ENCODE results near the gene ITPR1.

Gene ITPR1

DNA sequence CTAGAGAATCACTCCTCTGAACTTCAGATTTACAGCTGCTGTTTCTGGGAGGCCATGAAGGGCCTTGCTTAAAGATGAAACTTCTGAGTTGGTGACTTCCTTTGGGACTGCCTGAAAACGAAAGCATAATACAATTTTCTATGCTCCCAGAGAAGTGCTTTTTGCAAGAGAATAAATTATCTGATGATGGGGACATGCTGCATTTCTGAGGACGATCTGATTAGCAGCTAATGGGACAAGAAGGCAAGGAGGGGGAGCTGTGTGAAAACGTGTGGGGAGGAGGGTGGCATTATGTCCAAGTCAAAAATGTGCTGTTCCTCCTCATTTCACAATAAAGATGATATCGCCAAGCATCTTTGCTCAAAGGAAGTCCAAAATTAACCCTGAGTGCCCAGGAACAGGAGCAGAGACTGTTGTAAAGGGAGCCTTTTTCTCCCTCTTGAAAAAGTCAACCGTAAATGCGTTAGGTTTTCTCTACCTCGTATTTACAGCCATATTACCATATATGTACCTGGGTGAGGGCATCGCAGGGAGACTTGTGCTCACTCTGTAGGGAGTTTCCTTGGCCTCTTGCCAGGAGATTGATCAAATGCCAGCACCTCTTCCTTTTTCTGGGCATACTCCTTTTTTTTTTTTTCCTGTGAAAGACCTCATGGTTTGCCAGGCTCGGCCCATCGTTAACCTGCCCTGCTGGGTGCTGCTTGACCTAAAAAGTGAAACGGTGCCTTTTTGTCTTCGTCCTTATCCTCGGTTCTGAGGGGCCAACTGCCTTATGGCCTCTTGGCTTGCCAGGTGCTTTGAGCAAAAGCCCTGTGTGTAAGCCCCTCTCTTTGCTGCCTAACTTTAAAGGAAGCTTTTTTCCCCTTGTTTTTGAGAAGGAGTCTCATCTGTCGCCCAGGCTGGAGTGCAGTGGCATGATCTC is 11.5 kb downstream of the ITPR1 start (continued):
- TF ChIP-seq ZNF600 (tag by site-specific recombination; IDR thresholded peaks at IDR 0.05), result peak; percentile 42; the same call in 1 of the 2 replicates
- TF ChIP-seq, protein P1, sequence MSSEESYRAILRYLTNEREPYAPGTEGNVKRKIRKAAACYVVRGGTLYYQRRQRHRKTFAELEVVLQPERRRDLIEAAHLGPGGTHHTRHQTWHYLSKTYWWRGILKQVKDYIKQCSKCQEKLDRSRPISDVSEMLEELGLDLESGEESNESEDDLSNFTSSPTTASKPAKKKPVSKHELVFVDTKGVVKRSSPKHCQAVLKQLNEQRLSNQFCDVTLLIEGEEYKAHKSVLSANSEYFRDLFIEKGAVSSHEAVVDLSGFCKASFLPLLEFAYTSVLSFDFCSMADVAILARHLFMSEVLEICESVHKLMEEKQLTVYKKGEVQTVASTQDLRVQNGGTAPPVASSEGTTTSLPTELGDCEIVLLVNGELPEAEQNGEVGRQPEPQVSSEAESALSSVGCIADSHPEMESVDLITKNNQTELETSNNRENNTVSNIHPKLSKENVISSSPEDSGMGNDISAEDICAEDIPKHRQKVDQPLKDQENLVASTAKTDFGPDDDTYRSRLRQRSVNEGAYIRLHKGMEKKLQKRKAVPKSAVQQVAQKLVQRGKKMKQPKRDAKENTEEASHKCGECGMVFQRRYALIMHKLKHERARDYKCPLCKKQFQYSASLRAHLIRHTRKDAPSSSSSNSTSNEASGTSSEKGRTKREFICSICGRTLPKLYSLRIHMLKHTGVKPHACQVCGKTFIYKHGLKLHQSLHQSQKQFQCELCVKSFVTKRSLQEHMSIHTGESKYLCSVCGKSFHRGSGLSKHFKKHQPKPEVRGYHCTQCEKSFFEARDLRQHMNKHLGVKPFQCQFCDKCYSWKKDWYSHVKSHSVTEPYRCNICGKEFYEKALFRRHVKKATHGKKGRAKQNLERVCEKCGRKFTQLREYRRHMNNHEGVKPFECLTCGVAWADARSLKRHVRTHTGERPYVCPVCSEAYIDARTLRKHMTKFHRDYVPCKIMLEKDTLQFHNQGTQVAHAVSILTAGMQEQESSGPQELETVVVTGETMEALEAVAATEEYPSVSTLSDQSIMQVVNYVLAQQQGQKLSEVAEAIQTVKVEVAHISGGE (tag by site-specific recombination; conservative IDR thresholded peaks at IDR 0.05; ENCODE audit: low read depth), result no peak
- no peak for TF ChIP-seq SP3 (tag by site-specific recombination; IDR thresholded peaks at IDR 0.05)
- TF ChIP-seq KLF7 (tag by site-specific recombination; IDR thresholded peaks at IDR 0.05; ENCODE audit: borderline replicate concordance), result no peak
- no peak for TF ChIP-seq MYNN (tag by site-specific recombination; IDR thresholded peaks at IDR 0.05; ENCODE audit: borderline replicate concordance)
- TF ChIP-seq, protein P2, sequence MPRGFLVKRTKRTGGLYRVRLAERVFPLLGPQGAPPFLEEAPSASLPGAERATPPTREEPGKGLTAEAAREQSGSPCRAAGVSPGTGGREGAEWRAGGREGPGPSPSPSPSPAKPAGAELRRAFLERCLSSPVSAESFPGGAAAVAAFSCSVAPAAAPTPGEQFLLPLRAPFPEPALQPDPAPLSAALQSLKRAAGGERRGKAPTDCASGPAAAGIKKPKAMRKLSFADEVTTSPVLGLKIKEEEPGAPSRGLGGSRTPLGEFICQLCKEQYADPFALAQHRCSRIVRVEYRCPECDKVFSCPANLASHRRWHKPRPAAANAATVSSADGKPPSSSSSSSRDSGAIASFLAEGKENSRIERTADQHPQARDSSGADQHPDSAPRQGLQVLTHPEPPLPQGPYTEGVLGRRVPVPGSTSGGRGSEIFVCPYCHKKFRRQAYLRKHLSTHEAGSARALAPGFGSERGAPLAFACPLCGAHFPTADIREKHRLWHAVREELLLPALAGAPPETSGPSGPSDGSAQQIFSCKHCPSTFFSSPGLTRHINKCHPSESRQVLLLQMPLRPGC (tag by site-specific recombination; IDR thresholded peaks at IDR 0.05), result no peak
- TF ChIP-seq ZNF350 (tag by site-specific recombination; IDR thresholded peaks at IDR 0.05), result no peak
- TF ChIP-seq ZNF707 (tag by site-specific recombination; IDR thresholded peaks at IDR 0.05), result no peak
- no peak for TF ChIP-seq GLIS1 (tag by site-specific recombination; IDR thresholded peaks at IDR 0.05)
- TF ChIP-seq, protein P3, sequence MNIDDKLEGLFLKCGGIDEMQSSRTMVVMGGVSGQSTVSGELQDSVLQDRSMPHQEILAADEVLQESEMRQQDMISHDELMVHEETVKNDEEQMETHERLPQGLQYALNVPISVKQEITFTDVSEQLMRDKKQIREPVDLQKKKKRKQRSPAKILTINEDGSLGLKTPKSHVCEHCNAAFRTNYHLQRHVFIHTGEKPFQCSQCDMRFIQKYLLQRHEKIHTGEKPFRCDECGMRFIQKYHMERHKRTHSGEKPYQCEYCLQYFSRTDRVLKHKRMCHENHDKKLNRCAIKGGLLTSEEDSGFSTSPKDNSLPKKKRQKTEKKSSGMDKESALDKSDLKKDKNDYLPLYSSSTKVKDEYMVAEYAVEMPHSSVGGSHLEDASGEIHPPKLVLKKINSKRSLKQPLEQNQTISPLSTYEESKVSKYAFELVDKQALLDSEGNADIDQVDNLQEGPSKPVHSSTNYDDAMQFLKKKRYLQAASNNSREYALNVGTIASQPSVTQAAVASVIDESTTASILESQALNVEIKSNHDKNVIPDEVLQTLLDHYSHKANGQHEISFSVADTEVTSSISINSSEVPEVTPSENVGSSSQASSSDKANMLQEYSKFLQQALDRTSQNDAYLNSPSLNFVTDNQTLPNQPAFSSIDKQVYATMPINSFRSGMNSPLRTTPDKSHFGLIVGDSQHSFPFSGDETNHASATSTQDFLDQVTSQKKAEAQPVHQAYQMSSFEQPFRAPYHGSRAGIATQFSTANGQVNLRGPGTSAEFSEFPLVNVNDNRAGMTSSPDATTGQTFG (tag by site-specific recombination; IDR thresholded peaks at IDR 0.05; ENCODE audit: borderline replicate concordance), result no peak
- TF ChIP-seq ZNF37A (tag by site-specific recombination; IDR thresholded peaks at IDR 0.05), result no peak
- no peak for TF ChIP-seq ZNF792 (tag by site-specific recombination; IDR thresholded peaks at IDR 0.05)
- TF ChIP-seq, protein P4, sequence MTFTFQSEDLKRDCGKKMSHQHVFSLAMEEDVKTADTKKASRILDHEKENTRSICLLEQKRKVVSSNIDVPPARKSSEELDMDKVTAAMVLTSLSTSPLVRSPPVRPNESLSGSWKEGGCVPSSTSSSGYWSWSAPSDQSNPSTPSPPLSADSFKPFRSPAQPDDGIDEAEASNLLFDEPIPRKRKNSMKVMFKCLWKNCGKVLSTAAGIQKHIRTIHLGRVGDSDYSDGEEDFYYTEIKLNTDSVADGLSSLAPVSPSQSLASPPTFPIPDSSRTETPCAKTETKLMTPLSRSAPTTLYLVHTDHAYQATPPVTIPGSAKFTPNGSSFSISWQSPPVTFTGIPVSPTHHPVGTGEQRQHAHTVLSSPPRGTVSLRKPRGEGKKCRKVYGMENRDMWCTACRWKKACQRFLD (tag by site-specific recombination; IDR thresholded peaks at IDR 0.05), result no peak
- TF ChIP-seq, protein P5, sequence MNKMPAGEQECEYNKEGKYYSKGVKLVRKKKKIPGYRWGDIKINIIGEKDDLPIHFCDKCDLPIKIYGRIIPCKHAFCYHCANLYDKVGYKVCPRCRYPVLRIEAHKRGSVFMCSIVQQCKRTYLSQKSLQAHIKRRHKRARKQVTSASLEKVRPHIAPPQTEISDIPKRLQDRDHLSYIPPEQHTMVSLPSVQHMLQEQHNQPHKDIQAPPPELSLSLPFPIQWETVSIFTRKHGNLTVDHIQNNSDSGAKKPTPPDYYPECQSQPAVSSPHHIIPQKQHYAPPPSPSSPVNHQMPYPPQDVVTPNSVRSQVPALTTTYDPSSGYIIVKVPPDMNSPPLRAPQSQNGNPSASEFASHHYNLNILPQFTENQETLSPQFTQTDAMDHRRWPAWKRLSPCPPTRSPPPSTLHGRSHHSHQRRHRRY (tag by site-specific recombination; IDR thresholded peaks at IDR 0.05), result no peak
- TF ChIP-seq ZNF426 (tag by site-specific recombination; IDR thresholded peaks at IDR 0.05), result no peak
- no peak; the same call in 1 of the 2 replicates for TF ChIP-seq ZBTB48 (tag by site-specific recombination; IDR thresholded peaks at IDR 0.05)
- no peak for TF ChIP-seq ZNF138 (tag by site-specific recombination; IDR thresholded peaks at IDR 0.05; ENCODE audit: borderline replicate concordance)
- TF ChIP-seq OVOL3 (tag by site-specific recombination; IDR thresholded peaks at IDR 0.05), result no peak
- TF ChIP-seq, protein P6, sequence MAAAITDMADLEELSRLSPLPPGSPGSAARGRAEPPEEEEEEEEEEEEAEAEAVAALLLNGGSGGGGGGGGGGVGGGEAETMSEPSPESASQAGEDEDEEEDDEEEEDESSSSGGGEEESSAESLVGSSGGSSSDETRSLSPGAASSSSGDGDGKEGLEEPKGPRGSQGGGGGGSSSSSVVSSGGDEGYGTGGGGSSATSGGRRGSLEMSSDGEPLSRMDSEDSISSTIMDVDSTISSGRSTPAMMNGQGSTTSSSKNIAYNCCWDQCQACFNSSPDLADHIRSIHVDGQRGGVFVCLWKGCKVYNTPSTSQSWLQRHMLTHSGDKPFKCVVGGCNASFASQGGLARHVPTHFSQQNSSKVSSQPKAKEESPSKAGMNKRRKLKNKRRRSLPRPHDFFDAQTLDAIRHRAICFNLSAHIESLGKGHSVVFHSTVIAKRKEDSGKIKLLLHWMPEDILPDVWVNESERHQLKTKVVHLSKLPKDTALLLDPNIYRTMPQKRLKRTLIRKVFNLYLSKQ (tag by site-specific recombination; IDR thresholded peaks at IDR 0.05; ENCODE audit: borderline replicate concordance), result no peak
- TF ChIP-seq ZNF664 (tag by site-specific recombination; IDR thresholded peaks at IDR 0.05), result no peak
- 0 out of 2 replicates have a peak, but pooled peaks have one; percentile 29 for TF ChIP-seq SP7 (tag by site-specific recombination; IDR thresholded peaks at IDR 0.05)
- TF ChIP-seq ZSCAN16 (tag by site-specific recombination; IDR thresholded peaks at IDR 0.05), result no peak
- no peak for TF ChIP-seq BCL11A (tag by site-specific recombination; IDR thresholded peaks at IDR 0.05; ENCODE audit: low read depth)
- TF ChIP-seq ZNF660 (tag by site-specific recombination; IDR thresholded peaks at IDR 0.05), result peak; percentile 68; the same call in 1 of the 2 replicates
- TF ChIP-seq MZF1 (tag by site-specific recombination; IDR thresholded peaks at IDR 0.05; ENCODE audit: borderline replicate concordance), result peak; percentile 40; the same call in 1 of the 2 replicates
- TF ChIP-seq KLF9 (tag by site-specific recombination; IDR thresholded peaks at IDR 0.05; ENCODE audit: low read depth), result no peak
- TF ChIP-seq ZNF2 (tag by site-specific recombination; IDR thresholded peaks at IDR 0.05), result no peak
- TF ChIP-seq ZNF626 (tag by site-specific recombination; IDR thresholded peaks at IDR 0.05), result no peak

Measured in HEK293 (cell line).